Lung (tissue), 12 donors: ENCODE measurements around the gene PRKCZ. TPM values are rescaled to one million over a fixed set of nuclear protein-coding genes. Genes with fewer than 3 reads are reported as not detected.
A peak's percentile ranks its signal among the peaks of the same experiment; 100 is the strongest.

Experiments
- ATAC-seq: fragments of 200-7000 bp; cut with Tn5 transposase; one replicate; pipeline ENCODE4 v1.9.1; 2020; ENCODE audit warnings: moderate number of reproducible peaks; ENCODE audit not compliant: insufficient read depth, low FRiP score
- DNase-seq, 3 donors: peaks; one replicate each; pipeline ENCODE4 v3.0.0-alpha.2; 2013 to 2017
- H3K27ac ChIP-seq, 2 donors: one replicate each; pipeline ENCODE4 v1.5.1; 2013; ENCODE audit warnings: mild to moderate bottlenecking in 2 of 2, moderate library complexity in 2 of 2, control low read depth in 1 of 2, inconsistent platforms in 1 of 2, low read depth in 1 of 2, low read length in 1 of 2
- H3K27me3 ChIP-seq, 3 donors: one replicate each; pipeline ENCODE4 v1.5.1; 2013; ENCODE audit warnings: low read length in 2 of 3; ENCODE audit not compliant: control insufficient read depth in 3 of 3, insufficient read depth in 3 of 3
- H3K36me3 ChIP-seq, 4 donors: one replicate each; pipeline ENCODE4 v1.5.1; 2013; ENCODE audit warnings: low read length in 4 of 4, mild to moderate bottlenecking in 1 of 4, moderate library complexity in 1 of 4; ENCODE audit not compliant: control insufficient read depth in 4 of 4, insufficient read depth in 4 of 4
- H3K4me1 ChIP-seq, 5 donors: one replicate each; pipeline ENCODE4 v1.5.1; 2013; ENCODE audit warnings: low read length in 5 of 5, mild to moderate bottlenecking in 2 of 5, moderate library complexity in 1 of 5; ENCODE audit not compliant: control insufficient read depth in 5 of 5, insufficient read depth in 5 of 5
- H3K4me3 ChIP-seq: one replicate; pipeline ENCODE4 v1.5.1; 2013; ENCODE audit warnings: mild to moderate bottlenecking, control low read depth, moderate library complexity
- H3K9ac ChIP-seq, 2 donors: one replicate each; pipeline ENCODE4 v1.5.1; 2013; ENCODE audit warnings: low read length in 2 of 2, control low read depth in 1 of 2; ENCODE audit not compliant: insufficient read depth in 1 of 2
- H3K9me3 ChIP-seq, 4 donors: one replicate each; pipeline ENCODE4 v1.5.1; 2013; ENCODE audit warnings: low read length in 3 of 4, mild to moderate bottlenecking in 1 of 4, moderate library complexity in 1 of 4; ENCODE audit not compliant: control insufficient read depth in 4 of 4, insufficient read depth in 3 of 4
- CTCF ChIP-seq: IDR thresholded peaks from 2 replicates; pipeline ENCODE4 v1.5.1; 2012; ENCODE audit warnings: mild to moderate bottlenecking; ENCODE audit errors: control extremely low read depth, extremely low read depth
- WGBS, 2 donors: extraction: QIAGEN DNeasy Blood & Tissue Kit; methylation state at CpG; one replicate each; pipeline ENCODE4 v1.1.7; 2013; 5-methylcytosine and 5-hydroxymethylcytosine counted together
- polyA plus RNA-seq, 2 donors: library from polyadenylated mRNA; stranded (reverse); fragments of 200-250 nt; gene quantifications; one replicate each; pipeline ENCODE4 v1.2.1, GENCODE V29; 2013
- total RNA-seq, 2 donors: library from RNA; depleted of rRNA in 1 of 2; stranded (reverse); fragments of >200 nt in 1 of 2; gene quantifications; one replicate each; pipeline ENCODE4 v1.2.1, GENCODE V29; 2014 to 2021
- donor health status: control.
- donor health status: control.
- donor health status: Bipolar disorder and iron deficiency.
- donor health status: healthy.
- donor health status: DM: yes; HTN: yes; CAD: no.

The PRKCZ gene
- total and polyA plus RNA-seq, 4 donors, result 55.2 to 149 (median 117) TPM

GRCh38 chr1:2024887-2025286 is 25.3 kb upstream of the PRKCZ start:
- peaks cover 3 to 24% (median 15%) of the 10 kb centered on the region in 3 donors for H3K27me3 ChIP-seq
- 87 to 88% methylated on average over 18 of the region's 18 CpGs for WGBS, 2 donors
- peaks cover 0 to 3% (median 0%) of the 10 kb centered on the region in 4 donors for H3K9me3 ChIP-seq
- no peak for TF ChIP-seq CTCF
- H3K36me3 ChIP-seq, result no peaks in the 10 kb centered on the region
- no peak overlapping the region for H3K4me3 ChIP-seq
- no peak for ATAC-seq
- peaks cover 0 to 24% (median 4%) of the 10 kb centered on the region in 5 donors for H3K4me1 ChIP-seq
- DNase-seq, result no peak
- H3K9ac ChIP-seq, result no peak overlapping the region
- H3K27ac ChIP-seq, result no peak overlapping the region

GRCh38 chr1:2025491-2025981 is 24.7 kb upstream of the PRKCZ start:
- Histone ChIP-seq H3K4me1 (peaks cover 0 to 17% (median 4%) of the 10 kb centered on the region in 5 donors), H3K27me3 (peaks cover 1 to 17% (median 11%) of the 10 kb centered on the region in 3 donors), H3K27ac (peak overlapping the region in 1 of 2 donors; percentile 26), H3K9me3 (peaks cover 0 to 3% (median 0%) of the 10 kb centered on the region in 4 donors), H3K9ac (no peak overlapping the region), H3K4me3 (no peak overlapping the region), H3K36me3 (no peaks in the 10 kb centered on the region)
- ATAC-seq (no peak), DNase-seq (peak; percentile 83 to 92 (median 84))
- 40 to 44% methylated on average over 39 of the region's 39 CpGs for WGBS, 2 donors
- no peak for TF ChIP-seq CTCF

DNA sequence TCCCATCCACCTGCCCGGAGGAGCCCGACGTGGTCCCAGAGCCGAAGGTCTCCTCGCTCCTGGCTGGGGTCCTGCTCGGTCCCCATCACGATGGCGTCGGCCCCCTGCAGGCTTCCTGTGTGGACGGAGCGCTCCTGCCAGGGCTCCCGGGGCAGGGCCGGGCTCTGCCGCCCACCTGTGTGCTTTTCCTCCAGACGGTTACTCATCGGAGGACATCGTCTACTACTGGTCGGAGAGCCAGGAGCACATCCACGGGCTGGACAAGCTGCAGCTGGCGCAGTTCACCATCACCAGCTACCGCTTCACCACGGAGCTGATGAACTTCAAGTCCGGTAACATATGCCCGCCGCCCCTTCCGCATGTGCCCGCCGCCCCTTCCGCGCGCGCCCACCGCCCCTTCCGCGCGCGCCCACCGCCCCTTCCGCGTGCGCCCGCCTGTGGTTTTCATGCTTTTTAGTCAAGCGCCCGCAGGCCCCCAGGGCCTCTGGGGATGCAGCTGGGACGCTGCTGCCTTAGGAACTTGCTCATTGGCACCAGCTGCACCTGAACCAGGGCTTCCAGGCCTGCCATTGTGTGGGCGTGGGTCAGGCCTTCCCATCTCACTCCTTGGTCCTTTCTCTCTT is 22.1 kb upstream of the PRKCZ start:
- 92% methylated on average over 45 to 46 of the region's 46 CpGs for WGBS, 2 donors
- H3K4me1 ChIP-seq, result peaks cover 0 to 16% (median 4%) of the 10 kb centered on the region in 5 donors
- H3K9ac ChIP-seq, result no peak overlapping the region
- no peak overlapping the region for H3K27ac ChIP-seq
- H3K9me3 ChIP-seq, result peaks cover 0 to 3% (median 0%) of the 10 kb centered on the region in 4 donors
- DNase-seq (no peak), ATAC-seq (no peak)
- peaks cover 0 to 4% (median 0%) of the 10 kb centered on the region in 3 donors for H3K27me3 ChIP-seq
- no peaks in the 10 kb centered on the region for H3K36me3 ChIP-seq
- no peak for TF ChIP-seq CTCF
- no peak overlapping the region for H3K4me3 ChIP-seq
